MV-4-11 (cell line): ENCODE data around the gene APOL4.
"Not testable (repeated sequence)": the region's sequence is repeated elsewhere in the genome, so short reads cannot be mapped to it uniquely, and the experiment has no call there.

Experiments
- DNase-seq: peaks from one replicate; lab custom pipeline; 2025; lab: John Stamatoyannopoulos, UW

The APOL4 gene

GRCh38 chr22:36232715-36233401 is 31.2 kb upstream of the APOL4 start:
- peak; percentile 18 for DNase-seq

DNA sequence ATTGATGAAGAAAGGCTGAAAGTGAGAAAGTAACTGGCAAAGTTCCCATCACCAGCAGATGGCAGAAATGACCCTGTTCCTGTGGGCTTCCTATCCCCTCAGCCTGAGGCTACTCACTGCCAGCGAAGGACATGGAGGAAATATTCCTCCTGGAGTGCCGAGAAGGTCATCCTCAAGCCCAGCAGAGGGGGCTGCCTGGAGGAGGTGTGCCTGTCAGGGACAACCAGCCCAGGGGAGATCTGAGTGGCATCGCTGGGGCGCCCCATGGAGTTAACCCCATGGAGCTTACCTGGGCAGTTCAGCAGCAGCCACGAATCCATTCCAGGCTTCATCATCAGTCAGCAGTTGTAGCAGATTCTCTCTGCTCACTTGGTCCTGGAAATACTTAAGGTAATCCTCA is 29.4 kb upstream of the APOL4 start:
- DNase-seq = not testable (repeated sequence)

- not testable (repeated sequence) for DNase-seq
These were observed 28.0 kb upstream of the APOL4 start for GRCh38 chr22:36229649-36230048.

DNA sequence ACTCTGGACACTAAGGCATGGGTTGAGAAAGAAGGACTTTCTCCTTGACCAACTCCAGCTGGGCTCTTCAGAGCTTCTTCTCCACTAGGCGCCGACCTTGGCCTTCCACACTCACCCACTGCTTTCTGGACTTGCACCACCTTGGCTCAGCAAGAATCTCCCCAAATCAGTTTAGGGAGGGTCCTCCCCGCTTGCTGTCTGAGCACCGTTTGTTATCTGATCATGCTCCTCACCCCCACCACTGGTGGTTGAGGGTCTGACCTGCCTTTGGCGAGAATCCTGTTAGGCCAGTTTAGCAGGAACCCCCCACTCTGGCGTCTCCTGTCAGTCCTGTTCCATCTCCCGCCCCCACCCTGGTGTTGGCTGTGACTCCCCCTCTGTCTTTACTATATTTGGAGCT is 27.3 kb upstream of the APOL4 start:
- DNase-seq = no peak

GRCh38 chr22:36228369-36228768 is 26.8 kb upstream of the APOL4 start:
- not testable (repeated sequence) for DNase-seq

DNA sequence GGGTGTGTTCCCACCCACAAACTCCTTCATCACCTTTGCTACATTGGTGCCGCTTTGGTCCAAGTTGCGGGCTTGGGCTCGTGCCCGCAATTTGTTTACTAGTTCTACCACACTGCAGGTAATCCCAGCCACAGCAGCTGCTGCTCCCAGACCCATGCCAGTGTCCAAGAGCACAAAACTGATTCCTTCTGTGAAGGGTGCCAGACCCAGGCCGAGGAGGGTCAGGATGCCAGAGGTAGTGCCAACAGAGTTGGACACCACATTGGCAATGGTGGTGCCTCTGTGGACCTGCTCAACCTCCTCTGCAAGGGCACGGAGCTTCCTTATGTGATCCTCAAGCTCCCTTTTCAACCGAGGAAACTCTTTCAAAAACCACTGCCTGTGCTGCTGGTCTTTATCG is 26.2 kb upstream of the APOL4 start:
- no peak for DNase-seq

DNA sequence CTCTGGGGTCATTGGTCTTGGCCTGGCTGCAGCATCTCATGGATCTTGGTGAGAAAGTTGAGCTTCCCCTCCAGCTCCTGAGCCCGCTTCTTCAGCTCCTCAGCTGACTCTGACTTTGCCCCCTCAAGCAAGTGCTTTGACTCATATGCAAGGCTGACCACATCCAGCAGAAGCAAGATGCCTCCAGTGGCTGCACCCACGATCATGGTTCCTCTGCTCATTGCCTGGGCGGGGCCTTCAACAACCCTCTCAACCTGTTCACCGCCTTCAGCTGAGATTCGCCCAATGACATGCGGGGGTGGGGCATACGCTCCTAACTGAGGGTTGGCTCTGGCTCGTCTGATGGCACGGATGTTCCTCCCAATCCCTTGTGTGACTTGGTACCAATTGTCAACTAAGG is 25.8 kb upstream of the APOL4 start:
- no peak for DNase-seq

GRCh38 chr22:36226189-36226588 is 24.6 kb upstream of the APOL4 start:
- no peak for DNase-seq

DNA sequence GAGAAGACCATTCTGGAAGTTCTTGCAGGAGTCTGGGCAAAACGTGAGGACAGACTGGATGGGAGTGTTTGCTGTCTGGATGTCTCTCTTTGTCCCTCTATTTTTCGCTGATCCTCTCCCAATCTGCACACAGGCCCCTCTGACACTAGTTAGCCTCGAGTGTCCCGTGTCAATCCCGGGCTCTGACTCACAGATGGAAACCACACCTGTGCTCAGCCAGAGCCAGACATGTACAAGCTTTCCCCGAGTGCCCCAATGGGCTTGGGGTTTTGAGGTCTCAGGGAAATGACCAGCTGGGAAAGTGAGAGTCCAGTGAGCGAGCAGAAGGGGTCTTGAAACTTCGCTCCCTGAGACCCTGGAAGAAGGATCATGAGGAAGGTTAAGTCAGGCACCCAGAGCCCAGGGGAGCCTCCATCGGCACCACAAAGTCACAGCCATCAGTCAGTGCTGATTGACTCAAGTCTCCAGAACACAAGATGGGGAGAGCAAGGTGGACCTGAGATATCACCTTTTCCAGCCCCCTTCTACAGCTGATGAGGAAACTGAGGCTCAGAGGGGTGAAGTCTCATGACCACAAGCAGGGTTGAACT is 23.8 kb upstream of the APOL4 start:
- no peak for DNase-seq

GRCh38 chr22:36224245-36224644 is 22.6 kb upstream of the APOL4 start:
- no peak for DNase-seq

GRCh38 chr22:36223504-36223903 is 21.9 kb upstream of the APOL4 start:
- no peak for DNase-seq

DNA sequence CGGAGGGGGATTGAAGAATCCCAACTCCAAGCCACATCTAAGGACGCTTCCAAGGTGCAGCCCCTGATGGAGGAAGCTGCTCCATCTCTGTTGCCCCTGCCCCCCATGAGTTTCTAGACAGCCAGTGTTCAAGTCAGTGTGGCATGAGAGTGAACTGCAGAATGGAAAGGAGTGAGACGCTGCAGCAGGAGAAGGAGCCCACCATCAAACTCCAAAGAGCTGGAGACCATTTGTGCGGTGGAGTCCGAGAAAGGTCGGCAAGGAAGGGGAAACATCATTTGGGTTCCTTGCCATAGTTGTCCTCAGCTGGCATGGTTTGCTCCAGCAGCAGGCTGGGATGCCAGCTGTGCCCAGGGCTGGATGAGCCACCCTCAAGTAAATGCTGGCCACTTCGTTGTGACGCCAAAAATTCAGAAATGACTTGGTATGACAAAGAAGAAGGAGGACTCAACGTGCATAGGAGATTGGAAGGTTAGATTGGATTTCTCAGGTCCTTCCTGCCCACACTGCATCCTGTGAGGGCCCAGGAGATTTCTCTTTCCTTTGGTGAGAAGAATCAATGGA is 21.4 kb upstream of the APOL4 start:
- DNase-seq = no peak

DNA sequence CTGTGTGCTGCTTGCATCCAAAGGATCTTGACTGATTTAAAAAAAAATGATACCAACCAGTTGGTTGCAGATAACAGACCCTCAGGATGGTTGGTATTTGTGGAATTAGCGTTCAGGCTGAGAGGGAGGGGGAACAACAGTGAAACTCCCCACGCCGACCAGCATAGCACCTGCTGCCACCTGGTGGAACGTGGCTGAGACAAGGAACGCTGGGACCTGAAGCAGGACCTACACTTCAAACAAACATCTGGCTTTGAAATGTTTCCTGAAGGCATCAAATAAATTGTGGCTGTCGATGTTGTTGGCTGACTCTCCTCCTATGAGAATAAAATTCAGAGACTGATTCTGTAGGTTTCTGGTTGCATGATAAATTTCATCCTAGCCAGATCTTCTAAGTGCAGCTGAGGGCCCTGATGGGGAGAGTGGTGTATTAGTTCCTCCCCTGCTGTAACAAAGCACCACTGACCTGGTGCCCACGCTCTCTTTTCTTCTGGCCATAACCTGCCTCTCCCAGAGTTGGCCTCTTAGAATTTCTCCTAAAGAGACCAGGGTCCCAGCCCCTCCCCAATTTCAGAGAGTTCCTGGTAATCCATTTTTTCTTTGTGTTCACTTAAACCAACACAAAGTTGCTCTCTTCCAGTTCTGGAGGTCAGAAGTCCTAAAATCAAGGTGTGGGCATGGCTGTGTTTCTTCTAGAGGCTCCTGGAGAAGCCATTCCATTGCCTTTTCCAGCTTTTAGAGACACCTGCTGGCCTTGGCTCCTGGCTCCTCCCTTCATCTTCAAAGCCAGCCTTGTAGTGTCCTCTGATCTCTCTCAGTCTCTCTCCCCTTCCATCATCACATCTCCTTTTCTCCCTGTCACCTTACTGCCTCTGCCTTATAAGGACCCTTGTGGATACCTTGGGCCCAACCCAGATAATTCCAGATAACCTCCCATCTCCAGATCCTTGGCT is 20.5 kb upstream of the APOL4 start:
- DNase-seq = no peak

DNA sequence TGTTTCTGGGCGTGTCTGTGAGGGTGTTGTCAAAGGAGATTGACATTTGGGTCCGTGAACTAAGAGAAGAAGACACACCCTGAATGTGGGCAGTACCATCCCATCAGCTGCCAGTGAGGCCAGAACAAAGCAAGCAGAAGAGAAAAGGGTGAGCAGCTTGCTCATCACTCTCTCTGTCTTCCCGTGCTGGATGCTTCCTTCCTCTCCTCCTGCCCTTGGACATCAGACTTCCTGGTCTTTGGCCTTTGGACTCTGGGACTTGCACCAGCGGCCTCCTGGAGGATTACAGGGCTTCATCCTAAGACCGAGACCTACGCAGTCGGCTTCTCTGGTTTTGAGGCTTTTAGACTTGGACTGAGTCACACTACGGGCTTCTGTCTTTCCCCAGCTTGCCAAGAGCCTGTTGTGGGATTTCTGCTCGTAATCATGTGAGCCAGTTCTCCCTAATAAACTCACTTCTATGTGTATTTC is 18.9 kb upstream of the APOL4 start:
- no peak for DNase-seq

DNA sequence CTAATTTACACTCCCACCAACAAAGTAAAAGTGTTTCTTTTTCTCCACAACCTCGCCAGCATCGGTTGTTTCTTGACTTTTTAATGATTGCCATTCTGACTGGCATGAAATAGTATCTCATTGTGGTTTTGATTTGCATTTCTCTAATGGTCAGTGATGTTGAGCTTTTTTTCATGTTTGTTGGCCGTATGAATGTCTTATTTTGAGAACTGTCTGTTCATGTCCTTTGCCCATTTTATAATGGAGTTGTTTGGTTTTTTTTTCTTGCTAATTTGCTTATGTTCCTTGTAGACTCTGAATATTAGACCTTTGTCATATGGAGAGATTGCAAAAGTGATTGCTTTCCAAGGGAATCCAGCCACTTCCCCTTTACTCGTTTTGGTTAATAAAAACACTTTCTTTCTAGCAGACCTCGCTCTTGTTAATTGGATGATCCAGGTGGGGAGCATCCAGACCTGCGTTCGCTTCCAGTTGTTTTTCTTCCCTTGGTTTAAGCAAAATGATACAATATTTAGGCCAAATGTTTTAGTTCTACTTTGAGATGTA is 17.1 kb upstream of the APOL4 start:
- peak; percentile 51 for DNase-seq

DNA sequence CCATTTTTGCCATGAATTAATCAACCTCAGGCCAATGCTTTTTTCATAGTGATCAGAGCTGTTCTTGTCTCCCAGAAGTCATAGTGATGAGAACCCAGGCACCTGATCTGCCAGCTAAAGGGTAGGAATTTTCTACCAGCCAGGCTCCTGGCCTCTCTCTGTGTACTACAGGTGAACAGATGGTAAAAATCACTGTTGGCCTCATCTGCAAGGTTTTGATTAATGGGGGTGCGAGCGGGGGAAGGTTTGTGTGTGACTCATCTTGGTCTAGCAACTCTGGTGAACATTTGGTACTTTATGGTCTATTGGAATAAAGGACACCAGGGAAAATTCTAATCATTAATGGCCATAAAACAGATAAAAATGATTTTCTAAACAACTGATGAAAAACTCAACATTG is 14.4 kb upstream of the APOL4 start:
- DNase-seq = no peak

- no peak for DNase-seq
These were observed 12.0 kb upstream of the APOL4 start for GRCh38 chr22:36213586-36213985.

DNA sequence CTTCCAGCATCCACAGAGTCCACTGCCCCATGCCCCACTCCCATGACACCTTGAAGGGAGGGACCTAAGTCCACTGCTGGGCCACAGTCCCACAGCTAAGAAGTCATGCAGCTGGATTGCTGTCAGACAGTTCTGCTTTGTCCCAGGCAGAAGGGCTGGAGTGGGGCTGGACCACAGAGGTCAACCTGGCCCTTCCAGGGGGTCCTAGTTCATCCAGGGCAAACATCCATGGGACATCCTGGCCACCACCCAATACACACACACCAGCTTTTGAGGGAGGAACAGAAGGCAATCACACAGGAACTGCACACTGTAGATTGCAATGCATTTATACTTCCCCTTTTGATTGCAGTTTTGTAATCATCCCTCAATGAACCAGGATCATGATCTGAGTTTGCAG is 11.3 kb upstream of the APOL4 start:
- peak; percentile 58 for DNase-seq

GRCh38 chr22:36211237-36211861 is 9.7 kb upstream of the APOL4 start:
- peak; percentile 85 for DNase-seq

DNA sequence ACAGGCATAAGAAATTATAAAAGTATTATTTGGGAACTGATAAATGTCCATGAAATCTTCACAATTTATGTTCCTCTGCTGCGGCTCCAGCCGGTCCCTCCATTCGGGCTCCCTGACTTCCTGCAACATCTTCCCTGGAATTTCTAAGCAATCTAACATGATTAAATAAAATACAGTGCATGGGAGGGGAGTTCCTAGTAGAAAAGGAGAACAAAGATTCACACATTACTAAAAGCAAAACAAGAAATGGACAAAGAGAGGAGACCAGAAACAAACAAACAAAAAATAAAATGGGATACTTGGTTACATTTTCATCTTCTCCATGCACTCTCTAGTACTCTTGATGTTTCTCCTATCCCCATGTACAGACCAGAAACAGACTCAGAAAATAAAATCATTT is 8.6 kb upstream of the APOL4 start:
- DNase-seq = no peak

- not testable (repeated sequence) for DNase-seq
These were observed 7.9 kb upstream of the APOL4 start for GRCh38 chr22:36209488-36209908.

DNA sequence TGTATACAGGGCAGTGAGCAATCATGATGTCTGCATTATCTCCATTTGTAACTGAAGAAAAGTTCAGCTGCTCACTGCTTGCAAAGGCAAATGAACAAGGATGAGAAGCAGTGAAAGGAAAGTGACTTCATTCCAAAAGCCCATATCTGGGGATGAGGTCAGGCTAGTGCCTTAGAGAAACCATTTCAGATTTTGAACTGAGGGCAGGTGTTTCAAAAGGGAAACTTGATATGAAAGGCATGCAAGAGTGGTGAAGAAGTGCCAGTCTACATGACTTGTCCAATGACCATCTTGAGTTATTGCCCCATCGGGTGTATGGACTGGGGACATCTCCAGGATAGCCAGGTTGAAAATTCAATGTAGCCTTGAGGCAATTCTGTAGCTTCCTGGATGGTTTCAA is 7.3 kb upstream of the APOL4 start:
- no peak for DNase-seq
